Tibial nerve (tissue), 4 donors: ENCODE data around the gene STIMATE. TPM values are rescaled to one million over a fixed set of nuclear protein-coding genes. Genes with fewer than 3 reads are reported as not detected.

Experiments used
- DNase-seq, 2 donors: peaks; one replicate each; pipeline ENCODE4 v3.0.0-alpha.2; 2019; ENCODE audit warnings: low spot score in 2 of 2
- H3K27ac ChIP-seq, 4 donors: fragments of 200-600 bp; sonication (generic) in 3 of 4; one replicate each; pipeline ENCODE4 v1.5.1; 2017 to 2019; ENCODE audit warnings: mild to moderate bottlenecking in 1 of 4
- H3K27me3 ChIP-seq, 2 donors: fragments of 200-600 bp; sonication (generic) in 1 of 2; one replicate each; pipeline versions ENCODE4 v1.5.1 to v1.6.0; 2017 to 2019
- H3K36me3 ChIP-seq, 3 donors: fragments of 200-600 bp; sonication (generic); one replicate each; pipeline ENCODE4 v1.5.1; 2018 to 2019
- H3K4me1 ChIP-seq, 4 donors: fragments of 200-600 bp; sonication (generic) in 3 of 4; one replicate each; pipeline ENCODE4 v1.5.1; 2017 to 2019
- H3K4me3 ChIP-seq, 4 donors: fragments of 200-600 bp; sonication (generic) in 3 of 4; one replicate each; pipeline ENCODE4 v1.5.1; 2017 to 2019; ENCODE audit warnings: mild to moderate bottlenecking in 1 of 4, moderate library complexity in 1 of 4
- H3K9me3 ChIP-seq, 4 donors: fragments of 200-600 bp; sonication (generic) in 3 of 4; one replicate each; pipeline ENCODE4 v1.5.1; 2017 to 2019
- EP300 ChIP-seq, 2 donors: sonication (generic); formaldehyde crosslinking; IDR thresholded peaks; one replicate each; pipeline ENCODE4 v1.6.1; 2017; ENCODE audit warnings: antibody characterized with exemption in 2 of 2, mild to moderate bottlenecking in 1 of 2
- POLR2A ChIP-seq, 2 donors: fragments of 450-650 bp; IDR thresholded peaks; one replicate each; pipeline ENCODE4 v1.6.1; 2017; ENCODE audit warnings: antibody characterized with exemption in 2 of 2, mild to moderate bottlenecking in 2 of 2, moderate library complexity in 2 of 2
- WGBS, 2 donors: methylation state at CpG; one replicate each; pipeline ENCODE4 v1.1.5; 2018; 5-methylcytosine and 5-hydroxymethylcytosine counted together
- total RNA-seq, 4 donors: library from RNA; depleted of rRNA; stranded (reverse); fragments of >200 nt; gene quantifications; one replicate each; pipeline ENCODE4 v1.1.0, GENCODE V29; 2016
- TF ChIP-seq, protein P1 (sequence below), 5 experiments: fragments of 200-600 bp in 3 of 5; fragments of 450-650 bp in 2 of 5; sonication (generic) in 3 of 5; IDR thresholded peaks; one replicate each; pipeline ENCODE4 v1.5.1; 2016 to 2019; ENCODE audit warnings: antibody characterized with exemption in 5 of 5, mild to moderate bottlenecking in 3 of 5, moderate library complexity in 2 of 5

STIMATE gene
- total RNA-seq, 4 donors from 2014 or later = 35.4 to 82.3 (median 46.0) TPM

GRCh38 chr3:52841981-52842340 lies 55.4 kb downstream of the STIMATE start:
- Histone ChIP-seq H3K27ac (no peak overlapping the region), H3K27me3 (no peaks in the 10 kb centered on the region), H3K4me3 (no peak overlapping the region), H3K4me1 (peaks cover 0 to 41% (median 9%) of the 10 kb centered on the region in 4 donors), H3K36me3 (peaks cover 0 to 67% (median 0%) of the 10 kb centered on the region in 3 donors), H3K9me3 (no peaks in the 10 kb centered on the region)
- 76% methylated on average over 12 of the region's 12 CpGs for WGBS, 2 donors
- TF ChIP-seq, protein P1, sequence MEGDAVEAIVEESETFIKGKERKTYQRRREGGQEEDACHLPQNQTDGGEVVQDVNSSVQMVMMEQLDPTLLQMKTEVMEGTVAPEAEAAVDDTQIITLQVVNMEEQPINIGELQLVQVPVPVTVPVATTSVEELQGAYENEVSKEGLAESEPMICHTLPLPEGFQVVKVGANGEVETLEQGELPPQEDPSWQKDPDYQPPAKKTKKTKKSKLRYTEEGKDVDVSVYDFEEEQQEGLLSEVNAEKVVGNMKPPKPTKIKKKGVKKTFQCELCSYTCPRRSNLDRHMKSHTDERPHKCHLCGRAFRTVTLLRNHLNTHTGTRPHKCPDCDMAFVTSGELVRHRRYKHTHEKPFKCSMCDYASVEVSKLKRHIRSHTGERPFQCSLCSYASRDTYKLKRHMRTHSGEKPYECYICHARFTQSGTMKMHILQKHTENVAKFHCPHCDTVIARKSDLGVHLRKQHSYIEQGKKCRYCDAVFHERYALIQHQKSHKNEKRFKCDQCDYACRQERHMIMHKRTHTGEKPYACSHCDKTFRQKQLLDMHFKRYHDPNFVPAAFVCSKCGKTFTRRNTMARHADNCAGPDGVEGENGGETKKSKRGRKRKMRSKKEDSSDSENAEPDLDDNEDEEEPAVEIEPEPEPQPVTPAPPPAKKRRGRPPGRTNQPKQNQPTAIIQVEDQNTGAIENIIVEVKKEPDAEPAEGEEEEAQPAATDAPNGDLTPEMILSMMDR (IDR thresholded peaks at IDR 0.05) = no peak
- TF ChIP-seq POLR2A (IDR thresholded peaks at IDR 0.05) (no peak), EP300 (IDR thresholded peaks at IDR 0.05) (no peak)
- DNase-seq = no peak

- Histone ChIP-seq H3K4me3 (no peak overlapping the region), H3K4me1 (peaks cover 0 to 38% (median 9%) of the 10 kb centered on the region in 4 donors), H3K36me3 (peaks cover 0 to 71% (median 0%) of the 10 kb centered on the region in 3 donors), H3K27me3 (no peaks in the 10 kb centered on the region), H3K27ac (no peak overlapping the region), H3K9me3 (no peaks in the 10 kb centered on the region)
- no peak for TF ChIP-seq POLR2A (IDR thresholded peaks at IDR 0.05)
- TF ChIP-seq, protein P1 (IDR thresholded peaks at IDR 0.05) = no peak
- TF ChIP-seq EP300 (IDR thresholded peaks at IDR 0.05) = no peak
- DNase-seq = no peak
- 75 to 81% methylated on average over 12 of the region's 12 CpGs for WGBS, 2 donors
Observed at GRCh38 chr3:52841211-52841980, 56.0 kb downstream of the STIMATE start.

DNA sequence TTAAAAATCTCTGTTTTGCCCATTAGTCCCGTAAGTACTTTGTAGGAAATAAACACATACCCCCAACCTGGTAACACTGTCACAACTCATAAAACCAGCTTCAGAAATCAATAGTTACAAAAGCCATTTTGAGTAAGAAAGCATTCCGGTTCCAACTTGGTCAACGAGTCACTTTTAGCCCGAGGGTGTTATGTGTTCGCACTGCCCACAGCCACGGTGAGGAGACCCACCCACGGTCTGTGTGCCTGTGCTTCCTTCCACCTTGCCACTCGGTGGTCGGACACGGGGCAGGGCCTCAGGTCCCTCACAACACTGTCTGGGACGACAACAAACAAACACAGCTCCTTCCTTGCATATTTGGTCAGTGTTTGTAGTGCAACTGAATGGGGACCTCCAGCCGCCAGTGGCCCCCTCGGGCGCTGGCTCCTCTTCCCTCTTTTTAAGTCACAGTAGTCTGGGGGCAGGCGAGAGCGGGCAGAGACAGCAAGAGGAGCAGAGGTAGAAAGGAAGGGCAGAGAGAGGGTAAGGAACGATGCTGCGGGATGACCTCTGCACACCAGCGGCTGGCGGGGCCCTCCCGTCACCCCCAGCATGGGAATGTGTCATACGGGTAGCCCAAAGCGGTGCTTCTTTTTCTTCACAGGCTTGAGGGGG lies 57.3 kb downstream of the STIMATE start:
- no peak for DNase-seq
- H3K36me3 ChIP-seq = peaks cover 0 to 85% (median 0%) of the 10 kb centered on the region in 3 donors
- H3K4me1 ChIP-seq = peaks cover 0 to 38% (median 5%) of the 10 kb centered on the region in 4 donors

GRCh38 chr3:52839268-52839575 lies 58.1 kb downstream of the STIMATE start:
- no peak for TF ChIP-seq EP300 (IDR thresholded peaks at IDR 0.05)
- TF ChIP-seq, protein P1 (IDR thresholded peaks at IDR 0.05) = no peak
- TF ChIP-seq POLR2A (IDR thresholded peaks at IDR 0.05) = no peak

More for the DNA sequence above, 57.3 kb downstream of the STIMATE start:
- no peak overlapping the region for H3K4me3 ChIP-seq
- no peaks in the 10 kb centered on the region for H3K9me3 ChIP-seq
- no peaks in the 10 kb centered on the region for H3K27me3 ChIP-seq
- TF ChIP-seq, protein P1 (IDR thresholded peaks at IDR 0.05) = no peak
- TF ChIP-seq POLR2A (IDR thresholded peaks at IDR 0.05) = no peak
- no peak for TF ChIP-seq EP300 (IDR thresholded peaks at IDR 0.05)
- WGBS, 2 donors = 80 to 82% methylated on average over 23 of the region's 23 CpGs
- H3K27ac ChIP-seq = no peak overlapping the region

More at GRCh38 chr3:52839268-52839575, 58.1 kb downstream of the STIMATE start:
- DNase-seq = no peak
- no peaks in the 10 kb centered on the region for H3K27me3 ChIP-seq
- H3K4me3 ChIP-seq = no peak overlapping the region
- H3K27ac ChIP-seq = no peak overlapping the region
- H3K4me1 ChIP-seq = peaks cover 0 to 31% (median 3%) of the 10 kb centered on the region in 4 donors
- 53 to 76% methylated on average over 2 of the region's 2 CpGs for WGBS, 2 donors
- H3K9me3 ChIP-seq = no peaks in the 10 kb centered on the region
- peaks cover 0 to 92% (median 0%) of the 10 kb centered on the region in 3 donors for H3K36me3 ChIP-seq
